Smooth muscle cell (in vitro differentiated cells): Measurements from ENCODE around the gene PARD3. TPM values are rescaled to one million over a fixed set of nuclear protein-coding genes. Genes with fewer than 3 reads are reported as not detected.

Experiments
- DNase-seq: peaks from one replicate; lab custom pipeline; 2025; ENCODE audit not compliant: unreplicated experiment; lab: John Stamatoyannopoulos, UW
- H2AFZ ChIP-seq: fragments of 200-600 bp; sonication (generic); 2 replicates; pipeline ENCODE4 v1.6.0; 2016; ENCODE audit warnings: antibody characterized with exemption, low read depth, mild to moderate bottlenecking
- H3F3A ChIP-seq: fragments of 200-600 bp; sonication (generic); 2 replicates; pipeline ENCODE4 v1.6.0; 2017; ENCODE audit warnings: antibody characterized with exemption, low read depth
- H3K27ac ChIP-seq: fragments of 200-600 bp; sonication (generic); 2 replicates; pipeline ENCODE4 v1.5.1; 2016; ENCODE audit warnings: low read depth, mild to moderate bottlenecking
- H3K27me3 ChIP-seq: fragments of 200-600 bp; sonication (generic); 2 replicates; pipeline ENCODE4 v1.6.1; 2016; ENCODE audit warnings: low read depth, mild to moderate bottlenecking
- H3K36me3 ChIP-seq: fragments of 200-600 bp; sonication (generic); 2 replicates; pipeline ENCODE4 v1.5.1; 2016; ENCODE audit warnings: low read depth
- H3K4me1 ChIP-seq: fragments of 200-600 bp; sonication (generic); 2 replicates; pipeline ENCODE4 v1.5.1; 2016; ENCODE audit warnings: low read depth
- H3K4me2 ChIP-seq: fragments of 200-600 bp; sonication (generic); 2 replicates; pipeline ENCODE4 v1.6.0; 2016; ENCODE audit warnings: mild to moderate bottlenecking
- H3K4me3 ChIP-seq: fragments of 200-600 bp; sonication (generic); 2 replicates; pipeline ENCODE4 v1.5.1; 2016; ENCODE audit warnings: mild to moderate bottlenecking
- H3K79me2 ChIP-seq: fragments of 200-600 bp; sonication (generic); 2 replicates; pipeline ENCODE4 v1.6.0; 2016; ENCODE audit warnings: low read depth, mild to moderate bottlenecking
- H3K9ac ChIP-seq: fragments of 200-600 bp; sonication (generic); 2 replicates; pipeline ENCODE4 v1.6.0; 2016; ENCODE audit warnings: low read depth
- H3K9me3 ChIP-seq: fragments of 200-600 bp; sonication (generic); replicated peaks from 2 replicates; pipeline ENCODE4 v1.5.1; 2016; ENCODE audit warnings: low read depth
- H4K20me1 ChIP-seq: fragments of 200-600 bp; sonication (generic); 2 replicates; pipeline ENCODE4 v1.6.0; 2016; ENCODE audit warnings: low read depth
- CTCF ChIP-seq: fragments of 200-600 bp; sonication (generic); IDR thresholded peaks from 2 replicates; pipeline ENCODE4 v1.5.1; 2017; ENCODE audit warnings: borderline replicate concordance, mild to moderate bottlenecking, antibody characterized with exemption; ENCODE audit not compliant: insufficient read depth, poor library complexity, severe bottlenecking
- WGBS: methylation state at CpG from one replicate; pipeline ENCODE4 v1.1.7; 2016; ENCODE audit warnings: low lambda C conversion rate; 5-methylcytosine and 5-hydroxymethylcytosine counted together
- polyA plus RNA-seq: library from polyadenylated mRNA; unstranded; fragments of >200 nt; fragmentation: Nextera tagmentation; extraction: Ambion mirVana; gene quantifications from 2 replicates; pipeline ENCODE4 v1.2.1, GENCODE V29; 2016
- total RNA-seq: library from RNA; depleted of rRNA; stranded (reverse); fragments of >200 nt; gene quantifications from 2 replicates; pipeline ENCODE4 v1.2.3, GENCODE V29; 2014

PARD3 gene
- total and polyA plus RNA-seq, 2 experiments from 2014 or later = 17.5 to 26.0 TPM

GRCh38 chr10:34346516-34347100, 468.5 kb downstream of the PARD3 start:
- WGBS = 54% methylated on average over 1 of the region's 1 CpG
- no peak for TF ChIP-seq CTCF
- Histone ChIP-seq H3K36me3 (no peaks in the 10 kb centered on the region), H3K4me3 (no peak overlapping the region), H3K79me2 (no peaks in the 10 kb centered on the region), H2AFZ (no peak overlapping the region), H4K20me1 (no peaks in the 10 kb centered on the region), H3K4me1 (peaks cover 7% of the 10 kb centered on the region), H3K27ac (peak overlapping the region; percentile 74), H3K9me3 (no peaks in the 10 kb centered on the region), H3F3A (peaks cover 14% of the 10 kb centered on the region), H3K27me3 (no peaks in the 10 kb centered on the region), H3K9ac (no peak overlapping the region), H3K4me2 (peak overlapping the region; percentile 26)
- no peak for DNase-seq

GRCh38 chr10:34345383-34345782, 469.7 kb downstream of the PARD3 start:
- Histone ChIP-seq H3K4me3 (no peak overlapping the region), H3K9ac (no peak overlapping the region), H3K27ac (no peak overlapping the region), H2AFZ (no peak overlapping the region), H3K9me3 (no peaks in the 10 kb centered on the region), H3K4me1 (peaks cover 7% of the 10 kb centered on the region), H4K20me1 (no peaks in the 10 kb centered on the region), H3K27me3 (no peaks in the 10 kb centered on the region), H3F3A (peaks cover 14% of the 10 kb centered on the region), H3K36me3 (no peaks in the 10 kb centered on the region), H3K79me2 (no peaks in the 10 kb centered on the region), H3K4me2 (no peak overlapping the region)
- no peak for DNase-seq
- TF ChIP-seq CTCF = no peak
- 97% methylated on average over 5 of the region's 5 CpGs for WGBS

- H3K79me2 ChIP-seq = no peaks in the 10 kb centered on the region
- no peak overlapping the region for H2AFZ ChIP-seq
- H3K9me3 ChIP-seq = no peaks in the 10 kb centered on the region
- H3K4me1 ChIP-seq = peaks cover 7% of the 10 kb centered on the region
- no peak overlapping the region for H3K4me3 ChIP-seq
- no peak overlapping the region for H3K27ac ChIP-seq
- no peak for DNase-seq
- no peaks in the 10 kb centered on the region for H3K36me3 ChIP-seq
- no peak overlapping the region for H3K4me2 ChIP-seq
- H3K27me3 ChIP-seq = no peaks in the 10 kb centered on the region
- TF ChIP-seq CTCF = no peak
- no peaks in the 10 kb centered on the region for H4K20me1 ChIP-seq
- 84% methylated on average over 1 of the region's 1 CpG for WGBS
- peaks cover 14% of the 10 kb centered on the region for H3F3A ChIP-seq
- no peak overlapping the region for H3K9ac ChIP-seq
Observed at GRCh38 chr10:34343764-34344163, 471.3 kb downstream of the PARD3 start.

- H3K79me2 ChIP-seq = no peaks in the 10 kb centered on the region
- no peak overlapping the region for H3K9ac ChIP-seq
- H3K4me1 ChIP-seq = peaks cover 7% of the 10 kb centered on the region
- H3K4me3 ChIP-seq = no peak overlapping the region
- no peak for DNase-seq
- H3F3A ChIP-seq = no peaks in the 10 kb centered on the region
- no peaks in the 10 kb centered on the region for H3K36me3 ChIP-seq
- no peak overlapping the region for H3K4me2 ChIP-seq
- no peak overlapping the region for H2AFZ ChIP-seq
- TF ChIP-seq CTCF = no peak
- H4K20me1 ChIP-seq = no peaks in the 10 kb centered on the region
- H3K27ac ChIP-seq = no peak overlapping the region
- H3K9me3 ChIP-seq = no peaks in the 10 kb centered on the region
- H3K27me3 ChIP-seq = no peaks in the 10 kb centered on the region
- WGBS = 95% methylated on average over 4 of the region's 4 CpGs
Observed at GRCh38 chr10:34341473-34341872, 473.6 kb downstream of the PARD3 start.
